Karpas-422 (cell line): ENCODE results near the gene TENM4. TPM values are rescaled to one million over a fixed set of nuclear protein-coding genes. Genes with fewer than 3 reads are reported as not detected.

Experiments used
- DNase-seq: peaks from one replicate; pipeline ENCODE4 v3.0.0-alpha.2; 2015
- H2AFZ ChIP-seq: fragments of 200-600 bp; sonication (generic); 2 replicates; pipeline ENCODE4 v1.6.1; 2014; ENCODE audit warnings: antibody characterized with exemption, low read length, mixed read lengths
- H3K27ac ChIP-seq: fragments of 200-600 bp; sonication (generic); 2 replicates; pipeline ENCODE4 v1.5.1; 2014; ENCODE audit warnings: mild to moderate bottlenecking, low read length, moderate library complexity
- H3K27me3 ChIP-seq: fragments of 200-600 bp; sonication (generic); 2 replicates; pipeline ENCODE4 v1.6.1; 2014; ENCODE audit warnings: low read length, mixed read lengths
- H3K36me3 ChIP-seq: fragments of 200-600 bp; sonication (generic); 2 replicates; pipeline ENCODE4 v1.6.1; 2014; ENCODE audit warnings: low read length, mixed read lengths; ENCODE audit not compliant: insufficient read depth
- H3K4me1 ChIP-seq: fragments of 200-600 bp; sonication (generic); 2 replicates; pipeline ENCODE4 v1.6.1; 2014; ENCODE audit warnings: mild to moderate bottlenecking, low read length, mixed read lengths
- H3K4me2 ChIP-seq: fragments of 200-600 bp; sonication (generic); 2 replicates; pipeline ENCODE4 v1.6.1; 2014; ENCODE audit warnings: low read length, low read depth, mild to moderate bottlenecking; ENCODE audit not compliant: poor library complexity, severe bottlenecking
- H3K4me3 ChIP-seq: fragments of 200-600 bp; sonication (generic); 2 replicates; pipeline ENCODE4 v1.5.1; 2014; ENCODE audit warnings: mild to moderate bottlenecking, antibody characterized with exemption, low read length, mixed read lengths
- H3K79me2 ChIP-seq: fragments of 200-600 bp; sonication (generic); 2 replicates; pipeline ENCODE4 v1.6.1; 2014; ENCODE audit warnings: mild to moderate bottlenecking, low read length, mixed read lengths
- H3K9ac ChIP-seq: fragments of 200-600 bp; sonication (generic); 2 replicates; pipeline ENCODE4 v1.6.0; 2014; ENCODE audit warnings: low read length
- H3K9me2 ChIP-seq: fragments of 200-600 bp; sonication (generic), shearing (Covaris generic); replicated peaks from 2 replicates; pipeline ENCODE4 v1.6.0; 2014; ENCODE audit warnings: mild to moderate bottlenecking, low read length, moderate library complexity; ENCODE audit not compliant: insufficient read depth
- H3K9me3 ChIP-seq: fragments of 300-700, 200-600 bp; sonication (generic); 2 replicates; pipeline ENCODE4 v1.6.1; 2014; ENCODE audit warnings: low read length, mixed read lengths
- H4K20me1 ChIP-seq: fragments of 200-600 bp; sonication (generic); 2 replicates; pipeline ENCODE4 v1.6.1; 2014; ENCODE audit warnings: mild to moderate bottlenecking, antibody characterized with exemption, low read length, low read depth; ENCODE audit not compliant: insufficient read depth
- total RNA-seq: library from RNA; depleted of rRNA; stranded (reverse); fragments of >200 nt; shearing (Covaris generic); gene quantifications from 2 replicates; pipeline ENCODE4 v1.2.3, GENCODE V29; 2014; ENCODE audit warnings: low replicate concordance

The TENM4 gene
- total RNA-seq, 1 experiment from 2014 or later = not detected

- H3K4me3 ChIP-seq = no peak overlapping the region
Measured at GRCh38 chr11:78929906-78930220, 511.0 kb downstream of the TENM4 start.

GRCh38 chr11:78929207-78929905 is 511.5 kb downstream of the TENM4 start:
- H3K79me2 ChIP-seq = no peaks in the 10 kb centered on the region
- no peak for DNase-seq
- no peaks in the 10 kb centered on the region for H3K27me3 ChIP-seq
- H3K4me1 ChIP-seq = no peaks in the 10 kb centered on the region
- no peaks in the 10 kb centered on the region for H4K20me1 ChIP-seq
- H2AFZ ChIP-seq = no peak overlapping the region
- H3K9me2 ChIP-seq = no peaks in the 10 kb centered on the region
- no peak overlapping the region for H3K27ac ChIP-seq
- no peaks in the 10 kb centered on the region for H3K36me3 ChIP-seq
- no peaks in the 10 kb centered on the region for H3K9me3 ChIP-seq
- no peak overlapping the region for H3K9ac ChIP-seq
- no peak overlapping the region for H3K4me3 ChIP-seq
- no peak overlapping the region for H3K4me2 ChIP-seq

More at GRCh38 chr11:78929906-78930220, 511.0 kb downstream of the TENM4 start:
- Histone ChIP-seq H4K20me1 (no peaks in the 10 kb centered on the region), H3K27ac (no peak overlapping the region), H3K9ac (no peak overlapping the region), H3K4me1 (no peaks in the 10 kb centered on the region), H3K36me3 (no peaks in the 10 kb centered on the region), H3K9me2 (no peaks in the 10 kb centered on the region), H3K9me3 (no peaks in the 10 kb centered on the region), H3K27me3 (no peaks in the 10 kb centered on the region), H3K4me2 (no peak overlapping the region), H3K79me2 (no peaks in the 10 kb centered on the region), H2AFZ (no peak overlapping the region)
- no peak for DNase-seq

- Histone ChIP-seq H3K79me2 (no peaks in the 10 kb centered on the region), H3K9me2 (no peaks in the 10 kb centered on the region), H3K9me3 (no peaks in the 10 kb centered on the region), H3K4me2 (no peak overlapping the region), H3K9ac (no peak overlapping the region), H3K27me3 (no peaks in the 10 kb centered on the region), H2AFZ (no peak overlapping the region), H3K4me1 (no peaks in the 10 kb centered on the region), H3K36me3 (no peaks in the 10 kb centered on the region), H4K20me1 (no peaks in the 10 kb centered on the region), H3K4me3 (no peak overlapping the region), H3K27ac (no peak overlapping the region)
- no peak for DNase-seq
Measured at GRCh38 chr11:78927511-78927910, 513.3 kb downstream of the TENM4 start.

GRCh38 chr11:78926633-78927338 is 514.0 kb downstream of the TENM4 start:
- no peaks in the 10 kb centered on the region for H3K4me1 ChIP-seq
- H3K9ac ChIP-seq = no peak overlapping the region
- H3K27ac ChIP-seq = no peak overlapping the region
- no peaks in the 10 kb centered on the region for H3K36me3 ChIP-seq
- no peak for DNase-seq
- H2AFZ ChIP-seq = no peak overlapping the region
- H3K9me3 ChIP-seq = no peaks in the 10 kb centered on the region
- no peaks in the 10 kb centered on the region for H3K79me2 ChIP-seq
- H3K27me3 ChIP-seq = no peaks in the 10 kb centered on the region
- H4K20me1 ChIP-seq = no peaks in the 10 kb centered on the region
- no peak overlapping the region for H3K4me2 ChIP-seq
- H3K4me3 ChIP-seq = no peak overlapping the region
- H3K9me2 ChIP-seq = no peaks in the 10 kb centered on the region

GRCh38 chr11:78925387-78925786 is 515.4 kb downstream of the TENM4 start:
- H3K9me3 ChIP-seq = no peaks in the 10 kb centered on the region
- H3K27ac ChIP-seq = no peak overlapping the region
- no peaks in the 10 kb centered on the region for H3K36me3 ChIP-seq
- H3K9me2 ChIP-seq = no peaks in the 10 kb centered on the region
- H2AFZ ChIP-seq = no peak overlapping the region
- H3K4me3 ChIP-seq = no peak overlapping the region
- no peaks in the 10 kb centered on the region for H4K20me1 ChIP-seq
- DNase-seq = no peak
- no peaks in the 10 kb centered on the region for H3K4me1 ChIP-seq
- no peaks in the 10 kb centered on the region for H3K27me3 ChIP-seq
- no peak overlapping the region for H3K4me2 ChIP-seq
- H3K9ac ChIP-seq = no peak overlapping the region
- H3K79me2 ChIP-seq = no peaks in the 10 kb centered on the region

- no peak overlapping the region for H3K4me3 ChIP-seq
- H3K9me3 ChIP-seq = no peaks in the 10 kb centered on the region
- no peaks in the 10 kb centered on the region for H3K9me2 ChIP-seq
- no peaks in the 10 kb centered on the region for H4K20me1 ChIP-seq
- no peak overlapping the region for H3K9ac ChIP-seq
- H3K36me3 ChIP-seq = no peaks in the 10 kb centered on the region
- no peak overlapping the region for H2AFZ ChIP-seq
- no peaks in the 10 kb centered on the region for H3K27me3 ChIP-seq
- no peak overlapping the region for H3K4me2 ChIP-seq
- H3K4me1 ChIP-seq = no peaks in the 10 kb centered on the region
- no peak overlapping the region for H3K27ac ChIP-seq
- H3K79me2 ChIP-seq = no peaks in the 10 kb centered on the region
- no peak for DNase-seq
Measured at GRCh38 chr11:78922859-78923625, 517.8 kb downstream of the TENM4 start.

GRCh38 chr11:78921509-78921908 is 519.3 kb downstream of the TENM4 start:
- Histone ChIP-seq H3K27me3 (no peaks in the 10 kb centered on the region), H3K9me3 (no peaks in the 10 kb centered on the region), H3K9me2 (no peaks in the 10 kb centered on the region), H4K20me1 (no peaks in the 10 kb centered on the region), H3K4me2 (no peak overlapping the region), H3K4me3 (no peak overlapping the region), H3K36me3 (no peaks in the 10 kb centered on the region), H3K9ac (no peak overlapping the region), H3K27ac (no peak overlapping the region), H3K4me1 (no peaks in the 10 kb centered on the region), H2AFZ (no peak overlapping the region), H3K79me2 (no peaks in the 10 kb centered on the region)
- no peak for DNase-seq

GRCh38 chr11:78920329-78920728 is 520.5 kb downstream of the TENM4 start:
- no peaks in the 10 kb centered on the region for H3K27me3 ChIP-seq
- no peak overlapping the region for H3K27ac ChIP-seq
- H4K20me1 ChIP-seq = no peaks in the 10 kb centered on the region
- H3K9me3 ChIP-seq = no peaks in the 10 kb centered on the region
- no peak overlapping the region for H3K4me2 ChIP-seq
- no peak overlapping the region for H3K4me3 ChIP-seq
- DNase-seq = no peak
- H3K4me1 ChIP-seq = no peaks in the 10 kb centered on the region
- H2AFZ ChIP-seq = no peak overlapping the region
- no peaks in the 10 kb centered on the region for H3K36me3 ChIP-seq
- H3K9ac ChIP-seq = no peak overlapping the region
- no peaks in the 10 kb centered on the region for H3K79me2 ChIP-seq
- no peaks in the 10 kb centered on the region for H3K9me2 ChIP-seq
